HG03558 (cell line): ENCODE data around the gene NUAK2.

ENCODE experiments used
- ATAC-seq: cut with Tn5 transposase; IDR thresholded peaks from one replicate; pipeline ENCODE4 v1.9.1; 2021; ENCODE audit warnings: moderate number of reproducible peaks; ENCODE audit not compliant: unreplicated experiment; ENCODE audit errors: extremely low read depth

The NUAK2 gene

DNA sequence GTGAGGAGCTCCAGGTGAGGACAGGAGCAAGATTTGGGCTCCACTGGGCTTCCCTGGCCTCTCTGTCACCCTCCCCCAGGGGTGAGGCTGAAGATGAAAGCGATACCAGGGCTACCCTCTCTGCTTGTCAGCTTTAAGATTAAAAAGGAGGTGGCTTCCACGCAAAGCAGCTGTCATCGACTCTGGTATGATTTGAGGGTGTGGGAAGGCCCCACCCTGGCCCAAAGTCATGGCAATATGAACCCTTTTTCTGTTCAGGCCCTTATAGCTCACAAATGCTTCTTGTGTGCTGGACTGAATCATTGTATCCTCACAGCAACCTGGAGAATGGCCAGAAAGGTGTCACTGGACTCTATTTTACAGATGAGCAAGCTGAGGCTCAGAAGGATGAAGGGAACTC lies 41.6 kb downstream of the NUAK2 start:
- ATAC-seq: no peak

GRCh38 chr1:205276689-205277065 lies 44.9 kb downstream of the NUAK2 start:
- ATAC-seq: no peak

- ATAC-seq: no peak
Observed at GRCh38 chr1:205275916-205276688, 45.4 kb downstream of the NUAK2 start.

DNA sequence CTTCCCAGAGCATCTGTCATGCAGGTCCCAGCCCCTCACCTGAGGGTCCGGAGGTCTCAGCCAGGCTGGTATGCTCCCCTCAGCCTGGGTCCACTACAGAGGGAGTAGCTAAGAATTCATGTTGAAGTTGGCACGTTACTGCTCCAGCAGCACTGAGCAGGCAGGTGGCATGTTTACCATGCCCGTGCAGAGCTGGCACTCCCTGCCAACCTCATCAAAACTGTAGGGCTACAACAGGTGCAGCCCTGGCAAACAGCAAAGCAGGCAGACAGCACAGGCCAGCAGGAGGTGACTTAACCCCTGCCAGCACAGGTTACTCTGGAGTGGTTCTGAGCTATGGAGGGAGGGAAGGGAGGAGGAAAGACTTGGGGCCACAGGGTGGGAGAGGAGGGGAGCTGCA lies 46.4 kb downstream of the NUAK2 start:
- ATAC-seq: no peak

DNA sequence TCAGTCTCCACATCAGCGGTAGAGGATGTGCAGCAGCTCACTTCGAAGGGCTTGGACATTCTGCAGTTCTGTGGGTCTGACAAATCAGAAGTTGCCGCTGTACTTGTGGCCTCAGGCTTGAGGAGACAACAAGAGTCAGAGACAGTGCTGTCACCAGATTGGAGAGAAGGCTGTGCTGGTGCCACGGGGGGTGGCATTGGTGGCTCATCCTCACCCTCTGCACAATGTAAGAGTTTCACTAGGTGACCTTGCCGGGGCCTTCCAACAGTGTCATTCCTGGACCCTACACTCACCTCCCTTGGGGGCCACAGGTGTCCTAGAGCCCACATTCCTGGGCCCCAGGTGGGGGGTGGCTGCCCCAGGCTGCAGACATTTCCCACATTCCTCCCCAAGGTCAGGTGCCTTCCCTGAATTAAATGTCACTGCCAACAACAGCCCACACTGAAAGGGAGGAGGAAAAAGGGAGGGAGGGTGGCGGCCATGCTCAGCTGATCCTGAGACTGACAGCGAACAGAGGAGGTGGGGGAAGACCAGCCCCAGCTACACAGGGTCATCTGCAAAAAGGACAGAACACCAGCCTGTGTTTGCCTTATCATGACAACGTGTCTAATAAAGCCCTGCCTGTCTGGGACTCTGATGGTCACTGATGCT lies 47.4 kb downstream of the NUAK2 start:
- ATAC-seq: no peak

DNA sequence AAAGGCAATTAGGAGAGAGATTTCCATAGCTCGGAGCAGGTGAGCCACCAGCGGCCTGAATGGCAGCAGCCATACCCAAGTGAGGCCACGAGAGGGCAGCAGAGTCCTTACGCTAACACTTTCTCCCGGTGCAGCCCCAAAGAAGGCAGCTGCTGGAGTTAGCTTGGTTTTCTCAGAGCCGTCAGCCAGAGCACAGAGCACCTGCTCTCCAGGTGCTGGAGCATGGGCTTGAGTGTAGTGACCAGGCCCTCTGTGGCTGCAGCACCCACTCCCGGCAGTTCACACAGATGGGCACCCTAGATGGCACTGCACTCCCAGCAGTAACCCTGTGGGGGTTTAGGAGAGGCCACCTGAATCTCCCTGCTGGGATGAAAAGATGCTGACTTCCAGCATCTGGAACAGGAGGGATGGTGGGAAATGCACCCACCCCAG lies 48.0 kb downstream of the NUAK2 start:
- no peak for ATAC-seq

GRCh38 chr1:205272536-205272935 lies 49.0 kb downstream of the NUAK2 start:
- ATAC-seq: no peak

- ATAC-seq: no peak
Observed at GRCh38 chr1:205271745-205272144, 49.8 kb downstream of the NUAK2 start.

- no peak for ATAC-seq
Observed at GRCh38 chr1:205271277-205271676, 50.3 kb downstream of the NUAK2 start.

GRCh38 chr1:205270764-205271163 lies 50.8 kb downstream of the NUAK2 start:
- ATAC-seq: no peak

DNA sequence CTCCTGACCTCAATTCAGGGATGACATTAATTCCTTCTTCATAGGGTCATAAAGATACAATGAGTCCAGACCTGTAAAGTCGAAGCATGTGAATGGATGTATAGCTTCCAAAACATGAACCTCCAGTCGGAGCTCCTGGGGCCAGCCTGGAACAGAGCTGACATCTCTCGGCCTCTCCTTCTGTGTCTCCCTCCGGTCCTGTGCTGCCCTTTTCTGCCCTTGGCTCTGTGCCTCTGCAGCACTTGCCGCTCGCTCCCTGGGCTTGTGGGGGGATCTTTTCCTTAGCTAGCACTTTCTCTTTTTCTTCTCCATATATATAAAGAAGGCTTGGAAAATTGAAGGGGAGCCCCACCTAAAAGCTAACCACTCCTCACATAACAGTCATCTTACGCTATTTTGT lies 51.3 kb downstream of the NUAK2 start:
- no peak for ATAC-seq

DNA sequence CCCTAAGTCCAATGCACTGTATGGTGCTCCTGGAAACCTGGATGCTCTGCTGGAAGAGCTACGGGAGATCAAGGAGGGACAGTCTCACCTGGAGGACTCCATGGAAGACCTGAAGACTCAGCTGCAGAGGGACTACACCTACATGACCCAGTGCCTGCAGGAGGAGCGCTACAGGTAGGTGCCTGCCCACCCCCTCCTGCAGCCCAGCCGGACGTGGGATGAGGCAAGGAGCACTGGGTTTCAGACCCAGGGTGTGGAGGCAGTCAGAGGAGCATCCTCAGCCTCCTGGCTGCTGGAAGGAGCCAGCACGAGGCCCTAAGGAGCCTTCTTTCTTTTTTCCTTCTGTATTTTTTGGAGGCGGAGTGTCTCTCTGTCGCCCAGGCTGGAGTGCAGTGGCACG lies 51.8 kb downstream of the NUAK2 start:
- no peak for ATAC-seq

DNA sequence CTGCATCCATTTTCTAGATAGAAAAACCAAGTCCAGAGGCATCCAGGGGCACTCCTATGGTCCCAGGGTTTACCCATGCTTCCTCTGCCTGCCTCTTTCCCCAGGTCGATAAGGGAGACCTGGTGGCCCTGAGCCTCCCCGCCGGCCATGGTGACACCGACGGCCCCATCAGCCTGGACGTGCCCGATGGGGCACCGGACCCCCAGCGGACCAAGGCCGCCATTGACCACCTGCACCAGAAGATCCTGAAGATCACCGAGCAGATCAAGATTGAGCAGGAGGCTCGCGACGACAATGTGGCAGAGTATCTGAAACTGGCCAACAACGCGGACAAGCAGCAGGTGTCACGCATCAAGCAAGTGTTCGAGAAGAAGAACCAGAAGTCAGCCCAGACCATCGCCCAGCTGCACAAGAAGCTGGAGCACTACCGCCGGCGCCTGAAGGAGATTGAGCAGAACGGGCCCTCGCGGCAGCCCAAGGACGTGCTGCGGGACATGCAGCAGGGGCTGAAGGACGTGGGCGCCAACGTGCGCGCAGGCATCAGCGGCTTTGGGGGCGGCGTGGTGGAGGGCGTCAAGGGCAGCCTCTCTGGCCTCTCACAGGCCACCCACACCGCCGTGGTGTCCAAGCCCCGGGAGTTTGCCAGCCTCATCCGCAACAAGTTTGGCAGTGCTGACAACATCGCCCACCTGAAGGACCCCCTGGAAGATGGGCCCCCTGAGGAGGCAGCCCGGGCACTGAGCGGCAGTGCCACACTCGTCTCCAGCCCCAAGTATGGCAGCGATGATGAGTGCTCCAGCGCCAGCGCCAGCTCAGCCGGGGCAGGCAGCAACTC lies 52.5 kb downstream of the NUAK2 start:
- no peak for ATAC-seq

- ATAC-seq: no peak
Observed at GRCh38 chr1:205267306-205267902, 54.1 kb downstream of the NUAK2 start.

GRCh38 chr1:205266611-205267305 lies 54.8 kb downstream of the NUAK2 start:
- no peak for ATAC-seq

DNA sequence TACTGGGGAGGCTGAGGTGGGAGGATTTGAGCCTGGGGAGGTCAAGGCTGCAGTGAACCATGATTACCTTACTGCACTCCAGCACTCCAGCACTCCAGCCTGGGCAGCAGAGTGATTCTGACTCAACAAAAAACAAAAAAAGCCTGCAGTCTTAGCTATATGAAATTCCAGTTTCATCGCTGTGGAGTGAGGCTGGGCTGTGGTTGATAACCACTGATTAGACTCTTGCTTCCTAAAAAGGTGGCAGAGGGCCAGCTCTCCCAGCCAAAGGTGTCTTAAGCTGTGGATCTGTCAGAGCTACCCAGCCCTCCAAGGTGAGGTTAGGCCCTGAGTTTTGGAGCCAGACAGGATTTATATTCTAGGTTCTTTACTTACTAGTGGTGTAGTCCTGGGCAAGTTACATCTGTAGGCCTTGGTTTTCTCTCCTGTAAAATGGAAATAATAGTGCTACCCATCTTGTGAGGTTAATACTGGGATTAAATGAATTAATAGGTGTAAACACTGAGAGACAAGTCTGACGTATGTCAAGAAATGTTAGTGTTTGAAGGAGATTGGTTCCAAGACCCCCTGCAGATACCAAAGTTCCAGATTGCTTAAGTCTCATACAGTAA lies 57.9 kb downstream of the NUAK2 start:
- ATAC-seq: no peak

- no peak for ATAC-seq
Observed at GRCh38 chr1:205262731-205263171, 58.8 kb downstream of the NUAK2 start.

GRCh38 chr1:205261946-205262691 lies 59.4 kb downstream of the NUAK2 start:
- no peak for ATAC-seq
